ENCODE measurements around the gene KRTAP21-2. TPM values are rescaled to one million over a fixed set of nuclear protein-coding genes. Genes with fewer than 3 reads are reported as not detected.

KRTAP21-2 gene
- total RNA-seq, 1 experiment from 2014 or later = not detected

Small RNAs within 50 kb of the gene (small RNA-seq; reads per million reads assigned to genes)
- gene AP000244.1 (not detected), gene KRTAP21-3 (not detected)

Other genes starting within 250 kb of the KRTAP21-2 start
- not detected in 2 replicates for gene KRTAP19-5, start 245.1 kb downstream of the KRTAP21-2 start, total RNA-seq (2014; rRNA removed; shearing (Covaris generic))
- gene KRTAP19-6, start 205.4 kb downstream of the KRTAP21-2 start, total RNA-seq (2014; rRNA removed; shearing (Covaris generic)) = not detected in 2 replicates
- not detected in 2 replicates for gene KRTAP19-7, start 185.9 kb downstream of the KRTAP21-2 start, total RNA-seq (2014; rRNA removed; shearing (Covaris generic))
- not detected in 2 replicates for gene KRTAP22-2, start 156.9 kb downstream of the KRTAP21-2 start, total RNA-seq (2014; rRNA removed; shearing (Covaris generic))
- not detected in 2 replicates for gene KRTAP6-3, start 154.8 kb downstream of the KRTAP21-2 start, total RNA-seq (2014; rRNA removed; shearing (Covaris generic))
- gene KRTAP6-2, start 148.4 kb downstream of the KRTAP21-2 start, total RNA-seq (2014; rRNA removed; shearing (Covaris generic)) = not detected in 2 replicates
- not detected in 2 replicates for gene KRTAP22-1, start 146.2 kb downstream of the KRTAP21-2 start, total RNA-seq (2014; rRNA removed; shearing (Covaris generic))
- not detected in 2 replicates for gene KRTAP6-1, start 133.3 kb downstream of the KRTAP21-2 start, total RNA-seq (2014; rRNA removed; shearing (Covaris generic))
- not detected in 2 replicates for gene KRTAP20-1, start 130.8 kb downstream of the KRTAP21-2 start, total RNA-seq (2014; rRNA removed; shearing (Covaris generic))
- gene KRTAP20-4, start 126.6 kb downstream of the KRTAP21-2 start, total RNA-seq (2014; rRNA removed; shearing (Covaris generic)) = not detected in 2 replicates
- not detected in 2 replicates for gene KRTAP20-2, start 112.1 kb downstream of the KRTAP21-2 start, total RNA-seq (2014; rRNA removed; shearing (Covaris generic))
- gene KRTAP20-3, start 104.4 kb downstream of the KRTAP21-2 start, total RNA-seq (2014; rRNA removed; shearing (Covaris generic)) = not detected in 2 replicates
- not detected in 2 replicates for gene KRTAP21-3, start 28.5 kb downstream of the KRTAP21-2 start, total RNA-seq (2014; rRNA removed; shearing (Covaris generic))
- not detected in 2 replicates for gene KRTAP21-1, start 8.2 kb upstream of the KRTAP21-2 start, total RNA-seq (2014; rRNA removed; shearing (Covaris generic))
- not detected in 2 replicates for gene KRTAP8-1, start 66.0 kb upstream of the KRTAP21-2 start, total RNA-seq (2014; rRNA removed; shearing (Covaris generic))
- gene KRTAP7-1, start 82.5 kb upstream of the KRTAP21-2 start, total RNA-seq (2014; rRNA removed; shearing (Covaris generic)) = not detected in 2 replicates
- gene KRTAP11-1, start 134.3 kb upstream of the KRTAP21-2 start, total RNA-seq (2014; rRNA removed; shearing (Covaris generic)) = not detected in 2 replicates